SH-SY5Y (cell line): ENCODE measurements around the gene FUOM.

ENCODE experiments used
- GATA2 ChIP-seq: IDR thresholded peaks from 2 replicates; pipeline ENCODE4 v1.6.1; 2011; ENCODE audit warnings: mild to moderate bottlenecking, low read depth, low read length
- GATA3 ChIP-seq: IDR thresholded peaks from 2 replicates; pipeline ENCODE4 v1.6.1; 2011; ENCODE audit warnings: low read depth, mild to moderate bottlenecking, low read length, moderate library complexity

DNA sequence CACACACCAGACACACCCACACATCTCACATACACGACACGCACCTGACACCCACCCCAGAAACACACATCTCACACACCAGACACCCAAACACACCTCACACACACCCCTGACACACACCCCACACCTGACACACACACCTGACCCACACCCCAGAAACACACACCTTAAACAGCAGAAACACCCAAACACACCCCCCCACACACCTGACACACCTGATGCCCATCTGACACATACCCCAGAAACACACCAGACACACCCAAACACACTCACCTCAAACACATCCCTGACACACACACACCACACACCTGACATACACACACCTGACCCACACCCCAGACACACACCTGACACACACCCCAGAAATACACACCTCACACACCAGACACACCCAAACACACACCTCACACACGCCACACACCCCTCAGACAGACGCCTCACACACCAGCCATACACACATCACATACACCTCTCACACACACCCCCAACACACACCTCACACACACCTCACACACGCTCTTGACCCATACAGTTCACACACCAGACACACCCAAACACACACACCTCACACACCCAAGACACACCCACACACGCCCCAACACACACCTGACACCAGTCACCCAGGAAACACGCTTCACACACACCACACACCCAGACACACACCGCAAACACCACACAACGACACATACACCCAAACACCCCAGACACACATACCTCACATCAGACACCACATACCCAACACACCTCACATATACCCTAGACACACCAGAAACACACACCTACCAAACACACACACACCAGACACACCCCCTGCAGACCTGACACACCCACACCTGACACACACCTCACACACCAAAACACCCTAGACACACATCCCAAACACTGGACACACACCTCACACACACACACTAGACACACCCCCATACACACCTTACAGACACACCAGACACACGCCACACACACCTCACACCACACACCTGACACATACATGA, 19.4 kb downstream of the FUOM start:
- TF ChIP-seq GATA2: no peak
- TF ChIP-seq GATA3: no peak
